DOHH2 (cell line): ENCODE data around the gene LRMDA.

Source experiments
- EZH2phosphoT487 ChIP-seq: fragments of 200-600 bp; sonication (generic); IDR thresholded peaks from 2 replicates; pipeline ENCODE4 v1.6.1; 2017; ENCODE audit warnings: borderline replicate concordance, mild to moderate bottlenecking, antibody characterized with exemption, low read length, moderate library complexity, mixed read lengths
- TF ChIP-seq, protein P1 (sequence below): fragments of 200-600 bp; sonication (generic); IDR thresholded peaks from one replicate; pipeline ENCODE4 v1.5.1; 2014; ENCODE audit warnings: antibody characterized with exemption, mild to moderate bottlenecking, low read depth, low read length; ENCODE audit not compliant: poor library complexity, severe bottlenecking

DNA sequence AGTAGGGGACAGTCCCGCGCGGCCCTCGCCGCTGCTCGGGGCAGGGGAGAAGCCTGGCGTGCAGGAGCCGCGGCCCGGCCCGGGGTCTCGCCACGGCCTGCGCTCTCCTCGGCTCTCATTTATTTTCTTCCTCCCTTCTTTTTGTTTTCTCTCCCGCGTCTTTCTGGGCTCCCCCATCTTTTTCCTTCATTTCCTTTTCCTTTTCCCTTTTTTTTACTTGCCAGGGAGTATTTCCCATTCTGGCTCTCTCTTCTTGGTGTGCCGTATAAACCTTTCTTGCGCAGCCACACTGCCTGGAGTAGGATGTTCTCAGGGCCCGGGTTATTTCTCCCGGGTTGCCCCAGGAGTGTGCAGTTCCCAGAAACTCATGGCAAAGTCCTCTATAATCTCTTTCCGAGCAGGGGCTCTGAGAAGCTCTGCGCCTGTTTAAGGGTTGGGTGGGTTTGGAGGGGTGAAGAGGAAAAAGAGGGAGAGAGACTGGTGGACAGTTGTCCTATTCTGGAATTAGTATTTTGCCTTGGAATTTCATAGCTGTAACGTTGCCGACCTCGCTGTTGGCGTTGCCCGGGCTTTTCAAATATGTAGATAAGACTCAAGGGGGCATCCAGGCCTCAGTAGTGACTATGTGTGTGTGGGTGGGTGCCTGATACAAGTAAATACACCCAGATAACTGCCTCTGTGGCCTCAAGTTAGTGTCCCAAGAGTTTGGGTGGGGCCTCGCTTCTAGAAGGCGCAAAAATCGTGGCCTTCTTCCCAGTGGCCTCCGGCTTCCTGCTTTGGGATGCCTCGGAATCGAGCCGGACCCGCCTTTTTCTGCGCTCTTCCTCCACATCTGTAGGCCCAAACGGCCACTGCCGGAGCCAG lies 25.6 kb upstream of the LRMDA start:
- TF ChIP-seq, protein P1, sequence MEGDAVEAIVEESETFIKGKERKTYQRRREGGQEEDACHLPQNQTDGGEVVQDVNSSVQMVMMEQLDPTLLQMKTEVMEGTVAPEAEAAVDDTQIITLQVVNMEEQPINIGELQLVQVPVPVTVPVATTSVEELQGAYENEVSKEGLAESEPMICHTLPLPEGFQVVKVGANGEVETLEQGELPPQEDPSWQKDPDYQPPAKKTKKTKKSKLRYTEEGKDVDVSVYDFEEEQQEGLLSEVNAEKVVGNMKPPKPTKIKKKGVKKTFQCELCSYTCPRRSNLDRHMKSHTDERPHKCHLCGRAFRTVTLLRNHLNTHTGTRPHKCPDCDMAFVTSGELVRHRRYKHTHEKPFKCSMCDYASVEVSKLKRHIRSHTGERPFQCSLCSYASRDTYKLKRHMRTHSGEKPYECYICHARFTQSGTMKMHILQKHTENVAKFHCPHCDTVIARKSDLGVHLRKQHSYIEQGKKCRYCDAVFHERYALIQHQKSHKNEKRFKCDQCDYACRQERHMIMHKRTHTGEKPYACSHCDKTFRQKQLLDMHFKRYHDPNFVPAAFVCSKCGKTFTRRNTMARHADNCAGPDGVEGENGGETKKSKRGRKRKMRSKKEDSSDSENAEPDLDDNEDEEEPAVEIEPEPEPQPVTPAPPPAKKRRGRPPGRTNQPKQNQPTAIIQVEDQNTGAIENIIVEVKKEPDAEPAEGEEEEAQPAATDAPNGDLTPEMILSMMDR: no peak
- TF ChIP-seq EZH2phosphoT487: no peak
